ENCODE data around the gene HEY2. TPM values are rescaled to one million over a fixed set of nuclear protein-coding genes. Genes with fewer than 3 reads are reported as not detected.

HEY2 gene
- total RNA-seq, 2 experiments from 2014 or later: not detected

DNA sequence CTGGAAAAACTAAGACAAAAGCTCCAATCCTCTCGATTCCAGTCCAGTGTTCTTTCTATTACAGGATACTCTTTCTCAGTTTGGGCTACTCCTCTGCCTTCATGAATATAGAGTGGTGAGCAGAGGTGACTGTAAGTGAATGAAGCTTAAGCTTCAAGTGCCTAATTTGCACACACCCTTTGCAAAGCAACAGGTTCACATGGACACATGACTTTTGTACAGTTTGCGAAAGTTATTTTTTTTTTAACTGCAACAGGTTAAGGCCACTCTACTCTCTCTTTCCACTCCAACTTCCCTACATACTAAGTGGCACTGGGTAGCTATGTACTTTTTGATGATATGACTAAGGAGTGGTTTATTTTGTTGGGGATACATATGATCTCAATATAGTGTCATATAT is 19.4 kb upstream of the HEY2 start:
- no peak for DNase-seq
- no peaks in the 10 kb centered on the region for H3K36me3 Mint-ChIP-seq (ENCODE audit: low read depth)
- no peaks in the 10 kb centered on the region for H3K4me1 Mint-ChIP-seq
- POLR2A ChIA-PET: no interaction called here
- H3K4me3 Mint-ChIP-seq: no peak overlapping the region
- no peak overlapping the region for H3K27ac Mint-ChIP-seq
- H3K27me3 Mint-ChIP-seq: peaks cover 37% of the 10 kb centered on the region
- CTCF ChIA-PET: interaction anchor here (0.8 to 1.2 kb wide), 2 partner anchors 9 to 47 kb away, joined by 3 read pairs; no protein-coding TSS in a partner anchor
- H3K9me3 Mint-ChIP-seq: no peaks in the 10 kb centered on the region

DNA sequence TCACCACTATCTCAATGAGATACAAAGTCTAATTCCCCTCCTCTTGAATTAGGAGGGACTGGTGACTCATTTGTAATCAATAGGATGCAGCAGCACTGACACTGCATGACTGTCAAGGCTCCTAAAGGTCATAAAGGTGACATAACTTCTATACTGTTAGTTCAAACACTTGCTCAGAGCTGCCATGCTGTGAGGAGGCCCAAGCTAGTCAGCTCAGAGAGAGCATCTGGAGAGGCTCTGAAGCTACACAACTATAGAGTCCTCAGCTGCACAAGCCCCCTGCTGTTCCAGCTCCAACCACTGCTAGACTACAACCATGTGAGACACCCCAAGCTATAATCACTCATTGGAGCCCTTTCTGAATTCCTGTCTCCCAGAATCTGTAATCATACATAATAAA is 17.0 kb upstream of the HEY2 start:
- ChIA-PET POLR2A (no interaction called here), CTCF (no interaction called here)
- Mint-ChIP-seq H3K36me3 (ENCODE audit: low read depth) (no peaks in the 10 kb centered on the region), H3K27ac (no peak overlapping the region), H3K9me3 (no peaks in the 10 kb centered on the region), H3K4me1 (no peaks in the 10 kb centered on the region), H3K27me3 (peaks cover 39% of the 10 kb centered on the region), H3K4me3 (no peak overlapping the region)
- DNase-seq: no peak

GRCh38 chr6:125733516-125734300 is 15.7 kb upstream of the HEY2 start:
- ChIA-PET CTCF (no interaction called here), POLR2A (no interaction called here)
- Mint-ChIP-seq H3K4me3 (no peak overlapping the region), H3K27me3 (peaks cover 33% of the 10 kb centered on the region), H3K4me1 (no peaks in the 10 kb centered on the region), H3K9me3 (no peaks in the 10 kb centered on the region), H3K27ac (no peak overlapping the region), H3K36me3 (ENCODE audit: low read depth) (no peaks in the 10 kb centered on the region)
- no peak for DNase-seq

GRCh38 chr6:125738276-125738675 is 11.2 kb upstream of the HEY2 start:
- Mint-ChIP-seq H3K4me1 (no peaks in the 10 kb centered on the region), H3K9me3 (no peaks in the 10 kb centered on the region), H3K27ac (no peak overlapping the region), H3K4me3 (no peak overlapping the region), H3K27me3 (peaks cover 44% of the 10 kb centered on the region), H3K36me3 (ENCODE audit: low read depth) (no peaks in the 10 kb centered on the region)
- CTCF ChIA-PET: no interaction called here
- DNase-seq: no peak
- POLR2A ChIA-PET: no interaction called here

DNA sequence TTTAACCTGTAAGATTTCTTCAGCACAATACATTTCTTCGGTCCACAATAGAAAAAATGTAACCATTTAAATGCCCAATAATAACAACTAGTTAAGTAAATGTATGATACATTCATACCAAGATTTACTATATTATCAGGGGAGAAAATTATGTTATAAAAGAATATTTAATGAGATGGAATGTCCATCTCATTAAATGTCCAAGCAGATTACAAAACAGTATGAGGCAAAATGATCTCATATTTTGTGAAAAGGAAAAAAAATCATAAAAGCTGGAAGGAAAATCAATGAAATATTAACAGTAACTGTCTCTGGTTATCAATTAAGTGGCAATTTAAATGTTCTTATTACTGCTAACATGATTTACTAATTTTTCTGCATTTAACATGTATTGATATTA is 10.1 kb upstream of the HEY2 start:
- Mint-ChIP-seq H3K36me3 (ENCODE audit: low read depth) (no peaks in the 10 kb centered on the region), H3K9me3 (no peaks in the 10 kb centered on the region), H3K27me3 (peaks cover 43% of the 10 kb centered on the region), H3K4me3 (no peak overlapping the region), H3K4me1 (no peaks in the 10 kb centered on the region), H3K27ac (no peak overlapping the region)
- POLR2A ChIA-PET: no interaction called here
- CTCF ChIA-PET: no interaction called here
- no peak for DNase-seq

DNA sequence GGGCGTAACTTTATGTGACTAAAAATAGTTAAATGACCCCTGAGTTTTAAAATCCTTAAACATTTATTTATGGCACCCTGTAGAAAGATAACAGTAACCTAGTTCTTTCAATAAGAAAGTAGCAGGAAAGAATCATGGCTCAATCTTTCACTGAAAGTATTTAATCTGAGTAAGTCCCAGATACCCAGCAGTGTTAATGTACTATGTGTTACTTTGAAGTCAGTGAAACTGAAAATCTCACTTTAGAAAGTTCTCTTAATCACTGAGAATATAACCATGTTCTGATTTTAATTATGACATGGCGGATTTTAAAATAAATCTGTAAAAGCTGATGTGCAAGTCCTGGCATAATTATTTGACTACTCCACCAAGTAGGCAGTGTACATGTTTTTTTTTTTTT is 8.1 kb upstream of the HEY2 start:
- ChIA-PET CTCF (interaction anchor here (1.0 kb wide), 1 partner anchor 444 kb away, joined by 3 read pairs; no protein-coding TSS in a partner anchor), POLR2A (no interaction called here)
- no peaks in the 10 kb centered on the region for H3K36me3 Mint-ChIP-seq (ENCODE audit: low read depth)
- peaks cover 4% of the 10 kb centered on the region for H3K4me1 Mint-ChIP-seq
- no peaks in the 10 kb centered on the region for H3K9me3 Mint-ChIP-seq
- no peak overlapping the region for H3K27ac Mint-ChIP-seq
- no peak overlapping the region for H3K4me3 Mint-ChIP-seq
- no peak for DNase-seq
- H3K27me3 Mint-ChIP-seq: peaks cover 51% of the 10 kb centered on the region

DNA sequence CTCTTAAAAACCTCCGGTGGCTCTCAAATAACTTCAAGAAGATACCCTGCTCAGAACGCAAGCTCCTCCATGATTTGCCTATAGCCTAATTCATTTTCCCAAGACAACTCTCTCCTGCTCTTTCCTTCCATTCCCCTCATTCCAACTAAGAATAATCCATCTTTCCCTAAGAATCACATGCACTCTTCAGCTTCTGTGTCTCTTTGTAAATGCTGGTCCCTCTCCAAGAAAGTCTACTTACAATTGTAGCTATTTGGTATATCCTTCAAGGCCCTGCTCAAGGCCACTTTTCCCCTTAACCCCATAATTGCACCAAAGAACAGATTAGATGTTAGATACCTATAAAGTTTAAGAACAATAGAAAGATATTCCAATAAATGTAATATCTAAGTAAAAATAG is 7.4 kb upstream of the HEY2 start:
- ChIA-PET POLR2A (no interaction called here), CTCF (interaction anchor here (1.0 kb wide), 1 partner anchor 444 kb away, joined by 3 read pairs; no protein-coding TSS in a partner anchor)
- Mint-ChIP-seq H3K4me1 (peaks cover 10% of the 10 kb centered on the region), H3K27ac (no peak overlapping the region), H3K27me3 (peaks cover 55% of the 10 kb centered on the region), H3K9me3 (no peaks in the 10 kb centered on the region), H3K36me3 (ENCODE audit: low read depth) (no peaks in the 10 kb centered on the region), H3K4me3 (no peak overlapping the region)
- no peak for DNase-seq

GRCh38 chr6:125742464-125743120 is 6.8 kb upstream of the HEY2 start:
- no peaks in the 10 kb centered on the region for H3K9me3 Mint-ChIP-seq
- H3K27ac Mint-ChIP-seq: no peak overlapping the region
- H3K27me3 Mint-ChIP-seq: peaks cover 54% of the 10 kb centered on the region
- H3K4me1 Mint-ChIP-seq: peaks cover 10% of the 10 kb centered on the region
- CTCF ChIA-PET: interaction anchor here (1.0 kb wide), 1 partner anchor 445 kb away, joined by 3 read pairs; no protein-coding TSS in a partner anchor
- POLR2A ChIA-PET: no interaction called here
- H3K36me3 Mint-ChIP-seq (ENCODE audit: low read depth): no peaks in the 10 kb centered on the region
- H3K4me3 Mint-ChIP-seq: no peak overlapping the region
- no peak for DNase-seq

- H3K4me1 Mint-ChIP-seq: peaks cover 16% of the 10 kb centered on the region
- H3K36me3 Mint-ChIP-seq (ENCODE audit: low read depth): no peaks in the 10 kb centered on the region
- H3K9me3 Mint-ChIP-seq: no peaks in the 10 kb centered on the region
- ChIA-PET CTCF (no interaction called here), POLR2A (no interaction called here)
- no peak overlapping the region for H3K27ac Mint-ChIP-seq
- no peak for DNase-seq
- peaks cover 60% of the 10 kb centered on the region for H3K27me3 Mint-ChIP-seq
- no peak overlapping the region for H3K4me3 Mint-ChIP-seq
Measured at GRCh38 chr6:125743604-125744003, 5.8 kb upstream of the HEY2 start.

GRCh38 chr6:125745281-125746018 is 4.0 kb upstream of the HEY2 start:
- Mint-ChIP-seq H3K36me3 (ENCODE audit: low read depth) (no peaks in the 10 kb centered on the region), H3K4me1 (peaks cover 26% of the 10 kb centered on the region), H3K27ac (no peak overlapping the region), H3K27me3 (peaks cover 67% of the 10 kb centered on the region), H3K9me3 (no peaks in the 10 kb centered on the region), H3K4me3 (no peak overlapping the region)
- ChIA-PET POLR2A (no interaction called here), CTCF (interaction anchor here (0.5 to 1.5 kb wide), 5 partner anchors 9 to 702 kb away, joined by 3 to 4 read pairs (median 3); no protein-coding TSS in a partner anchor)
- no peak for DNase-seq

DNA sequence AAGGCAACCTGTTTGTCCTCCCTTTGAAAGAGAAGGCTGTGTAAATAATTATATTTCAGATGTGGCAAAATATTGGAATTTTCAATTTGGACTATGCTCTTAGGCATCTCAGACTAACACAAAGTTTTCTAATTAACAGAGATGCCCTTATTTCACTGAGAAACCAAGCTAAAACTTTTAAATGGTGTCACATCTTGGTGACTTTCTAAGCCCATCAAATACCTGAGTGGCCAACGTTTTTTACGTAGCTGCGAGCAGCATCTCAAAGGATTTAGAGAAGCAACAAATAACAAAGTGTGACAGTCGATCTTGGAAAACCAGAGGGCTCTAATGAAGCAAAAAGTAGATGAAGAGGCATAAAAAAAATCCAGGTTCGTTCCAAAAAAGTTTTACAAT is 3.4 kb upstream of the HEY2 start:
- Mint-ChIP-seq H3K36me3 (ENCODE audit: low read depth) (no peaks in the 10 kb centered on the region), H3K4me1 (peaks cover 30% of the 10 kb centered on the region), H3K4me3 (peak overlapping the region; percentile 68), H3K27me3 (peaks cover 69% of the 10 kb centered on the region), H3K9me3 (no peaks in the 10 kb centered on the region), H3K27ac (no peak overlapping the region)
- DNase-seq: no peak
- ChIA-PET POLR2A (no interaction called here), CTCF (interaction anchor here (0.5 to 1.5 kb wide), 5 partner anchors 8 to 702 kb away, joined by 3 to 4 read pairs (median 3); no protein-coding TSS in a partner anchor)

- peaks cover 76% of the 10 kb centered on the region for H3K27me3 Mint-ChIP-seq
Measured at GRCh38 chr6:125746731-125747588, 2.5 kb upstream of the HEY2 start.

More at GRCh38 chr6:125746731-125747588, 2.5 kb upstream of the HEY2 start:
- POLR2A ChIA-PET: no interaction called here
- peak overlapping the region; percentile 68 for H3K4me3 Mint-ChIP-seq
- CTCF ChIA-PET: interaction anchor here (0.7 to 2.0 kb wide), 3 partner anchors 201 to 437 kb away, joined by 3 to 5 read pairs (median 4); partner anchors contain the start of gene HINT3
- no peaks in the 10 kb centered on the region for H3K36me3 Mint-ChIP-seq (ENCODE audit: low read depth)
- H3K27ac Mint-ChIP-seq: peak overlapping the region; percentile 9
- H3K9me3 Mint-ChIP-seq: no peaks in the 10 kb centered on the region
- H3K4me1 Mint-ChIP-seq: peaks cover 30% of the 10 kb centered on the region
- peak; percentile 80 for DNase-seq
